DMS53 (cell line): ENCODE measurements around the gene RAC2.
"Not testable (repeated sequence)": the region's sequence is repeated elsewhere in the genome, so short reads cannot be mapped to it uniquely, and the experiment has no call there.

Experiments
- DNase-seq: peaks from one replicate; lab custom pipeline; 2025; lab: John Stamatoyannopoulos, UW

Gene RAC2

DNA sequence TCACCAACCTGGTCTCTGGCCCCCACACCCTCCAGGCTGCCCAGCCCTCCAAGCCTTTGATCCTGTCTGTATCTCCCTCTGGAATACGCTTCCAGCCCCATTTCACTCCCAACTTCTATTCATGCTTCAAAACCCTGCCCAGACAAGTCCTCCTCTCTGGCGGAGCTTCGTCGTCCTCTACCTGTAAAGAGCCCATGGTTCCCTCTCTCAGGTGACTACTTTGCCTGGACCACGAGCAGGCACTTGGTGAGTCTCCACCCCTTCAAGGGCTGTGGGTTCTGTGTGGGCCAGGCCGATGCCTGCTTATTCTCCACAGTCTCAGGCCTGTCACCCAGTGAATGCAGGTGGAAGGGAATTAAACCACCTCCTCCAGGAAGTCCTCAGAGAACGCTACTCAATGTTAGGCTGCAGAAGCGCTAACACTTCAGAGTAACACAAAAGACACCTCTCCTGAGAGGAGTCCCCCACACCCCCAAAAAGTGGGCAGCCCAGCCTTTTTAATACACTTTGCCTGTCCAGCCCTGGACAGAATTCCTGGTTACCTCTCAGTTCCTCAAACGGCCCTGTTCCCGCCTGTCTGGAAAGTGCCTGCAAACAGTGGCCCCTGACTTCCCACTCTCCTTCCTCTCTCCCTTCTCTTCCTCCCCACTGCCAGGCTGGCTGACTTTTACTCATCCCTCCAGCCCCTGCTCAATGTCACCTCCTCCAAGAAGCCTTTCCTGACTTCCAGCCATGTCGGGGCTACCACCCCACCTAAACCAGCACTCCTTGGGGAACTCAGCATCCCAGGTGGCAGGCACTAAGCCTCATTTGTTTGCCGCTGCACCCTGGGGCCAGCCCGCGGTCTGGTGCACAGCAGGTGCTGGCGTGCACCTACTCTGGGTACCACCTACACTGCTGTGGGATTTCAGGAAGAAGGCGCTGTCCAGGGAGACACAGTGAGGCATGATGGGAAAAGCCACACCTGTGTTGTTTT is 9.0 kb downstream of the RAC2 start:
- no peak for DNase-seq

DNA sequence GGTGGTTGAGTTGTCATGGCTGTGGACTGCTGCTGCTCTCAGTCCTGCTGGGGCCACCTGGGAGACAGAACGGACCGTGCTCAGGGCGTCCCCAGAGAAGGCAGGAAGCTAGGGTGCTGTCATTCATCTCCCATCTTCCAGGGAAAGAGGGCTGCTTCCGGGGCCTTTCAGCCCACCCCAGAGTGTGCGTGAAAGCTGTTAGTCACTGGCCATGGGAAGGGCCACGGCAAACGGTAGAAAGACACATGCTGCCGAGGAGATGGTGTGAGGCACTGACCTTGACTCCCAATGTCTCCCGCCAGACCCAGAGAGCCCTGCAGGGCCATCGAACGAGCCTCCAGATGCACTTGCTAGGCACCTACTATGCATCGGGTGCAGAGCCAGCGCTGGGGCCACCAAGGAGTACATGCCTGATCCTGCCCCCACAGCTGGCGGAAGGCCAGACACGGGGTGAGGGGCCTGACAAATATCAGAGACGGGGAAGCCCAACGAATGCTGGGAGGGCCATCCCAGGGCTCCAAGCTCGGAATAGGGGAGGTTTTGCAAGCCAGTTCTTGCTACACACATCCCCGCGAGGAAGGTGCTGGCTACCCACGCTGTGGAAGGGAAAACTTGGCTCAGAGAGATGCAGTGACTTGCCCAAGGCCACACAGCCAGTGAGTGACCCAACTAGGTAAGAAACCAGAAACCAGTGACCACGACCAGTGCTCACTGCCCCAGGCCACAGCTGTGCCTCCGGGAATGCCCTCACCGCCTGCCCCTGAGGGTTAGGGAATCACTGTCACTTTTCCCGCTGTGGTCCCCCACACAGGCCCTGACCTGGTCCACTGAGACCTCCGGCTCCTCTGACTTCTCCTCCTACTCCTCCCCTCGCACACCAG is 10.1 kb downstream of the RAC2 start:
- DNase-seq: no peak

DNA sequence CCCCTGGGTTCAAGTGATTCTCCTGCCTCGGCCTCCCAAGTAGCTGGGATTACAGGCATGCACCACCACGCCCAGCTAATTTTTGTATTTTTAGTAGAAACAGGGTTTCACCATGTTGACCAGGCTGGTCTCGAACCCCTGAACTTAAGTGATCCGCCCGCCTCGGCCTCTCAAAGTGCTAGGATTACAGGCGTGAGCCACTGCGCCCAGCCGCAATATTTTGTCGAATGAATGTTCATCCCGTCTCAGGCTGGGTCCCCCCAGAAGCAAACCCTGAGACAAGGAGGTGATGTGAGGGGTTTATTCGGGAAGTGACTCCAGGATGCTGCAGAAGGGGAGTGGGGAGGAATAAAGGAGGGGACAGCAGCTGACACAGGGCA is 10.7 kb downstream of the RAC2 start:
- DNase-seq: not testable (repeated sequence)

DNA sequence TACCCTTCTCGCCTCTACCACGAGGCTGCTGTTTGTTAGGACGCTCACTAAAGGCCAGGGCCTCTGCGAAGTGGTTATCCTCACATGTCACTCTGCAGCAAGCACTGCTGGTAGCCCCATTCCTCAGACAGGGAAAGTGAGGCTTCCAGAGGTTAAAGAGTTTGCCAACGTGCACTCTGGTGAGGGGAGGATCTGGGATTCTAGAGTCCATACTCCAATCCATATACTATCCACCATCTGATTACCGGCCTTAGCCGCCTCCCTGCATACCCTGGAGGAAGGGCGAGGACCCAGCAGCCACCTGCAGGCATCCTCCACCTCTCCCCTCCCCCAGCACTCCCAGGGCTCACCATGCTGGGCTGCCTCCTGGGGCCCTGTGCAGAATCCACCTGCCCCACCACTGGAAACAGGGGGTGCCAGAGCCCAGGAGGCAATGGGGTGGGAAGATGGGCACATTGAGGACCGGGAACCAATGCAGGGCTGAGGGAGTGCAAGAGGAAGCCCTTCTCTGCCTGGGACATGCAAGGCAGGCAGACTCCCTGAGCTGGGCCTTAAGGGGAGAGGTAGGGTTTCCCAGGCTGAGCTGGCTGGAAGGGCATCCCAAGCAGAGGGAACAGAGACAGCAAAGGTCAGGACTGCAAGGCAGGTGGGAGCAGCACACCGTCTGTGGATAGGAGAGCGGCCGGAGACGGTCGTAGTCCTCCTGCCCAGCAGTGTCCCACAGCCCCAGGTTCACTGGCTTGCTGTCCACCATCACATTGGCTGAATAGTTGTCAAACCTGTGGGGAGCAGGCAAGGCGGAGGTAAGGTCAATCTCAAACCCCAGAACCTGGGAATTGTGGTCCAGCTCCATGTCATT is 11.7 kb downstream of the RAC2 start:
- no peak for DNase-seq

DNA sequence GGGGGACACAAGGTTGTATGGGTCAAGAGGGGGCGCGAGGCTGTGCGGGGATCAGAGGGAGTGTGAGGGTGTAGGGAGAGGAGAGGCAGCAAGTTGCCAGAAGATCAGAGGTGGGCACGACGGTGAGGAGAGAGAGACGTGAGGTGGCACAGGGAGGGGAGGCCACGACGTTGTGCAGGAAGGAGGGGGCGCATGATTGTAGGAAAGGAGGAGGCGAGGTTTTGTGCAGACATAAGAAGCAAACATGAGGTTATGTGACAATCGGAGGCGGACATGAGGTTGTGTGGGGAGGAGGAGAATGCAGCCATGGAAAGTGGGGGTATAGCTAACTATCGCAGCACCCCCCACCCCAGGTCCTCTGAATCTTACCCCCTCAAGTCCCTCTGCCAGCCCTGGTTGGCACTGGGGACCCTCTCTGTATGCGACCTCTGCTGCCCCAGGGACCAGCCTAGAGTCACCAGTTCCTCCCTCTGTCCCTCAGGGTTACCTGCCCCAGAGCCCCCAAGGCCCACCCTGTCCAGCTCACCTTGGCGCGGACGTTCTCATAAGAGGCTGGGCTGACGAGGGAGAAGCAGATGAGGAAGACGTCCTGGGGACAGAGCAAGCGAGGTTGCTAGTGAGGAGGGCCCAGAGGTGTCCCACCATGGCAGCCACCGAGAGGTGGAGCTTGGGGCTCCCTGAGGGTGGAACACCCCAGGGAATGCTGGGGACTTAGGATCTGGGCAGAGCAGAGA is 12.5 kb downstream of the RAC2 start:
- DNase-seq: no peak

DNA sequence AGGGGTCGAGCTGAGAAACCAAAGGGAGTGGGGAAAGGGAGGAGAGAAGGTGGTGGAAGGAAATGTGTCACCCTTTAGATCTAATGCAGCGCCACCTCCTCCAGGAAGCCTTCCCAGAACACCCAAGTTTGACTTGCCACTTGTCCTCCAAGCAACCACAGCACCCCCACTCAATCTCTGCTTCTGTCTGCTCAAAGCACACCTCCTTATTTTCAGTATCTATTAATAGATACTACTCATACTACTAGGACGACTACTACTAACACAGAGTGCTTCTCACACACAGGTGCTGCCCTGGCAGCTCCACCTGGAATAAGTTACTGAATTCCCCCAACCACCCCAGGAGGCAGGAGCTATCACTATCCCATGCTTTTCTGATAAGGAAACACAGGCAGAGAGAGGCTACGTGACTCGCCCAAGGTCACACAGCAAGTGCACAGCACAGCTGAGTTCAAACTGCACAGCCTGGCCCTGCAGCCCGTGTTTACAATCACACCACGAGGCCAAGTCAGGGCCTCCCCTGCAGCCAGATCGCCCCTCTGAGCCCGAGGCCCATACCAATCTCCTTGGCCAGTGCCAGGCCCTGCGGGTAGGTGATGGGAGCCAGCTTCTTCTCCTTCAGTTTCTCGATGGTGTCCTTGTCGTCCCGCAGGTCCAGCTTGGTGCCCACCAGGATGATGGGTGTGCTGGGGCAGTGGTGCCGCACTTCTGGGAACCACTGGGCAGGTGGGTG is 13.2 kb downstream of the RAC2 start:
- no peak for DNase-seq

DNA sequence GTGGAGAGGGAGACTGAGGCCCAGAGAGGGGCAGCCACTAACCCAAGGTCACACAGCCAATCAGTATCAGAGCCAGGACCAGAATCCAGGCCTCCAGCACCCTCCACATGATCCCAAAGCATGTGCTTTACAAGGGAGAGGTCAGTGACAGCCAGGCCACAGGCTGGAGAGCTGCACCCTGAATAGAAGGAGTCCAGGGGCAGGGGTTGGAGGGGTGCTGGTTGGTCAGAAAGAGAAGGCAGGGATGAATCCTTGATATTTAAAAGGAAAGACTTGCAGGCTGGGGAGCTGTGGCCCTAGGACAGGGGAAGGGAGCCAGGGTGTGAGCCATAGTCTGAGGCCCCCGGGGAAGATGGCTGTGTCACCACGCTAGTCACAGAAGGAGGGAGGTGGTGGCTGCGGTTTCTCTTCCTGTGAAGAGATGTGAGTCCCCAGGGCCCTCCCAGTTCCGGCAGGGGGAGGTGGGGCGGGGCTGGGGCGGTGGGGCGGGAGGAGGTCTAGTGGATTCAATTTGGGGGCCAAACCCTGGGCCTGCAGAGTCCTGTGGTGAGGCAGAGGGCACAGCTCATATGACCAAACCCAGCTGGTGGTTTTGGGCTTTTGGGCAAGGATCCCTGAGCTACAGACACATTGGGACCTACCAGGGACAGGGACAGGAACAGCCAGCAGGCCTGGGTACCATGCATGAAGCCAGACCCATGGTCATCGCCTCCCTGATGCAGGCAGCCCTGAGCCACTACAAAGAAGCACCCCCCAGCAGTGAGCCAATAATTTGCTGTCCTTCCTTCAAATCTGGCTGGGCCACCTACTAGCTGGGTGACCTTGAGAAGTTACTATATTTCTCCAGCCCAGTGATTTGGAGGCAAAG is 14.0 kb downstream of the RAC2 start:
- no peak for DNase-seq

DNA sequence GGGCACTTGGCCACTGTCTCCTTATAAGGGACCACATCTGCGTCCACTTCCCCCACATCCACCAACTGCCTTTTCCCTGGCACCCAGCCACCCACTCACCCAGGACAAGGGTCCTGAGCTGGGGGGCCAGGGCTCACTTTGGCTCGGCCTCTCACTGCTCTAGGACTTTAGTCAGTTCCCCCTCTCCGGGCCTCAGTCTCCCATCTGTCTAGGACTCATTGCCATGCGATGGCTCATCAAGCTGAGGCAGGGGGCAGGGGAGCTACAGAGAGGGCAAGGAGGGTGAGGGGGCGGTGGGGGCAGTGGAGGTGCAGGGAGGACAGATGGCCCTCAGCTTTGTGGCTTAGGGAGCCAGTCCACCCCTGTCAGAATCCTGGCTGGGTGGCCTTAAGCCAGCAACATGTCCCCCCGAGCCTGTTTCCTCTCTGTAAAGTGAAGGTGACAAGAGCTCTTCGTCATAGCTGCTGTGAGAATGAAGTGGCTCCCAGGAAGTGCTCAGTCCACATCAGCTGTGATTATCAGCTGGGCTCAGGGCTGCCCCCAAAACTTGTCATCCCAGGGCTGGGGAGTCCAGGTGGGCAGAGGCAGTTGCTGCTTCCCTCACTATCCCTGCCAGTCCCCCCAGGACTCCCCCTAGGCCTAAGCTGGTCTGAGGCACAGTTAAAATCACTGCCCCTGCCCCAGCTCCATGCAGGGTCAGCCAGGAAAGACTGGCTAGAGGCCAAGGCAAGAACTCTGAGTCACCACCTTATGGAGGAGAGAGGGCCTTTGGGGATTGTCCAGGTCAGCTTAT is 14.9 kb downstream of the RAC2 start:
- no peak for DNase-seq

DNA sequence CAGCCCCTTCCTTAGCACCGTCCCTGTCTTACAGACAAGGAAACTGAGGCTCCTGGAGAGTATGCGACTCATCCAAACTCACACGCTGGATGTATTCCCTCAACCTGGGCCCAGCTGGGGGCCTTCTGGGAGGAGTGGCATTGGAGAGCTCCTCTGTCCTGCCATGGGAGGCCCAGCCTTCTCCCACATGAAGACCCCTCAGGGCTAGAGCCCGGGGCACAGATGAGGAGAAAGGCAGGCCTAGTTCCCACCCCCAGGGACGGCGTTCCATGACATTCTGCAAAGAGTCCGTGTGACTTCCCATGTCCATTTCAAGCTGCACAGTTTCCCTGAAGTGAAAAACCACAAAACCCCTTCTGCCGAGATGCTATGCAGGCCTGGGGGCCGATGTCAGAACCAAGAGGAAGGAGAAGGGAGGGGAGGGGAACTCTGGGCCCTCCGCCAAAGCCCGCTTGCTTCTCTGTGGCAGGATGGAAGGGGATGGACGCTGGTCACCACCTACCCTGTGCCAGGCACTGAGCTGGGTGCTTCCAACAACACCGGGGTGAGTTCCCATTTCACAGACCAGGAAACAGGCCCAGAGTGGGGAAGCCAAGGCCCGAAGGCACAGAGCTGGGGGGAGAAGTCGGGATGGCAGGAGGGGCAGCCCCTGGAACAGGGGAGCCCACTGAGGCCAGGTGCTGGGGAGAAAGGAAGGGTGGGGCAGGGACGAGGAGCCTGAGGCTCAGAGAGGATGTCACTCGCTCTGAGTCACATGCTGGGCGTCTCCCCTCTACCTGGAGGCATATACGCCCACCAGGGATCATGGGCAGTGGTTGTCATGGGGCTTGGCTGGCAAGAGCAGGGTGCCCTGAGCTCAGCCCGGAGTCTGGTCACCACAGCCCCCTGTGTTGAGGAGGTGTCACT is 15.7 kb downstream of the RAC2 start:
- DNase-seq: no peak

DNA sequence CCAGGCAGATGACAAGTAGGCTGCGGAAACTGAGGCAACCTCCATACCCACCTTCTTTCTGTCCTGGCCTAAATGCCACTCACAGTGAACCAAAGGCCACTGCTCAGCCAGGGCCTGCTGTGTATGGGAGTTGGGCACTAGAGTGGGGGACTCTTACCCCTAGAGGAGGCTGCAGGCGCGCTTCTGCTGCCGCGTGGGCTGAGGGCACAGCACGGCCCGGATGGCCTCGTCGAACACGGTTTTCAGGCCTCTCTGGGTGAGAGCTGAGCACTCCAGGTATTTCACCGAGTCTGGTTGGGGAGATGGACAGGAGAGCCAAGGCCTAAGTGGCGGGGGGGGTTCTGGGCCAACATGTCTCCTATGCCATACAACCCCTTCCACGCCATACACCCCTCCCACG is 17.6 kb downstream of the RAC2 start:
- DNase-seq: no peak

DNA sequence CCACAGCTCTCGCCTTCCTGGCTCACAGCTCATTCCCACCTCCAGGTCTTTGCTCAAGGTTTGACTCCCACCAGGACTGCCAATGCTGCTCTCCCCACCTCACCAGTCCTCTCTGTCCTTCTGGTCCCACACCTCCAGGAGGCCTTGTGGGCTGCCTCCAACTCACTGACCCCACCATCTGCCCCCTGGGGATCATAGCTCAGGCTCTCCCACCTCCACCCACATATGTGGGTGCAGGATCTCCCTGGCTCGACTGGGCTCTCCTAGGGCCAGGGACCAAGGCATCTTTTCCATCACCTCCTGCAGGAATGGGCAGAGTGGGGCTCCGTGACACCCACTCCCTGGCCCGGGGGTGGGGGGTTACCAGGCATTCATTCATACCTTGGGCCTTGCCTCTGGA is 18.0 kb downstream of the RAC2 start:
- DNase-seq: no peak

DNA sequence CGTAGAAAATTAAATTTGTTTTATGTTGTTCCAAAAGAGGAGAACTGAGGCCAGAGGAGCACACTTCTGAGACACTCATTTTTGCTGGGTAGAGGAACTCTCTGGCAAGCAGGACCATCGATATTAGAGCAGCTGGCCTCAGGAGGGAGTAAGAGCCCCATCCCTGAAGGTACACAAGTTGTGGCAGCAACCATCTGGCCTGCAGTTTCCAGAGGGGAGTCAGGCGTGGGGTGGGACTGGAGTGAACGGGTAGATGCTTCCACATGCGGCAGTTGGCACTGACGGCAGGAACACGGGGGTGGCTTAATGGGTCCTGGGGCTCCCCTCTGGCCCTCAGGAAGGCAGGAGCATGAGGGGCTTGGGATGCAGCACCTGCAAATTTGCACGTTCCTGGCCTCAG is 18.6 kb downstream of the RAC2 start:
- DNase-seq: peak; percentile 2

DNA sequence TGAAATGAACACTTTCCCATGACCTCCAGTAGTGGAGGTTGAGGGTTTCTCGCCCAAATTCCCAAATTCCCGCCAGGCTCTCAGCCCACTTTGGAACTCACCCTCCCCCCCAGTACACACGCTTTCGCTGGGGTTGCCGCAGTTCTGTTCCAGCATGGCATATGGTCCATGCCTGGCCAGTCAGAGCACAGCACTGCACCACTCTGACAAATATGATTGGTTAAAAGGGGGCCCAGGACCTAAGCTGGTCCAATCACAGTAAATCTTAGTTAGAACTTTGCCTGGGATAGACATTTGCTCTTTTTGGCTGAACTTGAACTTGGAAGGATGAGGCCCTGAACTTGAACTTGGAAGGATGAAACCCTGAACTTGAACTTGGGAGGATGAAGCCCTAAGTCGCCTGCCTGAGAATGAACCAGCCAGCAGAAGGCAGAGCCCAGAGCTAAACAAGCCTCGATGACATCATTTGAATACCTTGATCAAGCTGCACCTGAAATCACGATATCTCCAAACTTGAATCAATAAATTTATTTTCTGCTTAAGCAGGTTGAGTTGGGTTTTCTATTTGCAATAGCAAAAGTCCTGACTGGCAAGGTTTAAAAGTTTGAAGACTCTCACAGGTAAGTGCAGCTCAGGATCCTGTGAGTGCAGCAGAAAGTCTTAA is 19.2 kb downstream of the RAC2 start:
- no peak for DNase-seq

DNA sequence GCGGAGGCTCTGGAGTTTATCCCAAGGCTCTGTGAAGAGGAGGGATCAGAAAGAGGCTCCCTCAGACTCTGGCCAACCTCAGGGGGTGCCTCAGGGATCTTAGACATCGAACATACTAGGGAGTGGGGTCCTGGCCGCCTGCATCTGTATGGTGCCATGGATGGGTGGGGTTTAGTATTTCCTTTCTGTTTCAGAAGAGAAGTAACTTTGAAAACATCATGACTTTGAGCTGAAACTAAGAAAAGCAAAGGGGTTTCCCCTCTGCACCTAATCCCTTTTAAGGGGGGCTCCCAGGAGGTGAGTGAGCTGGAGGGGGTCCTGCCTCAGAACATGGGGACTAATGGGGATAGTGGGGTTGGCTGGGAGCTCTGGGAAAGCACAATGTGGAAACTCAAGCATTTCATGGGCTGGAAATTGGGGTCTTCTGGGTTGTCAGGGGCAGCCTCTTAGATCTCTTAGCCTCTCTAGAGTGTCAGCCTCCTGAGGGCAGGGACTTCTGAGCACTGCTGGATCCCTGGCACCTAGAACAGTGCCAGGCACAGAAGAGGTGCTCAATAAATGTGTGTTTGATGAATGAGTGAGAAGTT is 20.0 kb downstream of the RAC2 start:
- DNase-seq: no peak

DNA sequence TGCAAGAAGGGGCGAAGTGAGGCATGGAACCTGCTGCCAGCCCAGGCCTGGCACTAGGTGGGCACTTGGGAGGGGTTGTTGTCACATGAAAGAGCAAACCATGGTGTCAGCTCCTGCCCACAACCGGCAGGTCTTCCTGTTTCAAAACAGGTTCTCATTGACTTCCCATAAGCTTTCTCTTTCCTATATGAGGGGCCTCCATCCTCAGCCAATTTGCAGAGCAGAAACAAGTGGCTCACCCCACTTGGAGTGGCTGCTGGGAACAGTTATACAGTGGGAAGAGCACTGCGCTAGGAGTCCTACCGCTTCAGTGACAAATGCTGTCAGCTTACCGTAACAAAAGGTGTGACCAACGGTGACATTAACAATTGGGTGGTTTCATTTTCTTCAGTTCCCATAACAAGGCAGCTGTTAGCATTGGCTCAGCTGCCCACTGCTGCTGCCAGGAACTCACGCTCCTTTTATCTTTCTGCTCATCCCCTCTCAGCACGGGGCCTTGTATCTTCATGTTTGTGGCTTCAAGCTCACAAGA is 21.6 kb downstream of the RAC2 start:
- no peak for DNase-seq
